HG03135 (cell line): ENCODE data around the gene GPR146.
"Not testable (repeated sequence)": the region's sequence is repeated elsewhere in the genome, so short reads cannot be mapped to it uniquely, and the experiment has no call there.

ENCODE experiments used
- ATAC-seq: cut with Tn5 transposase; IDR thresholded peaks from one replicate; pipeline ENCODE4 v1.9.1; 2021; ENCODE audit warnings: mild to moderate bottlenecking, moderate library complexity; ENCODE audit not compliant: unreplicated experiment

The GPR146 gene

GRCh38 chr7:1074018-1074417 is 29.7 kb downstream of the GPR146 start:
- not testable (repeated sequence) for ATAC-seq

- ATAC-seq: no peak
These were observed 30.5 kb downstream of the GPR146 start for GRCh38 chr7:1074593-1075431.

- no peak for ATAC-seq
These were observed 32.1 kb downstream of the GPR146 start for GRCh38 chr7:1076184-1077072.

- ATAC-seq: no peak
These were observed 34.2 kb downstream of the GPR146 start for GRCh38 chr7:1078519-1078918.

- ATAC-seq: no peak
These were observed 34.6 kb downstream of the GPR146 start for GRCh38 chr7:1078985-1079384.

GRCh38 chr7:1079546-1079945 is 35.2 kb downstream of the GPR146 start:
- no peak for ATAC-seq

GRCh38 chr7:1080252-1080920 is 36.0 kb downstream of the GPR146 start:
- ATAC-seq: no peak

GRCh38 chr7:1080921-1081255 is 36.5 kb downstream of the GPR146 start:
- no peak for ATAC-seq

GRCh38 chr7:1081336-1081735 is 37.0 kb downstream of the GPR146 start:
- ATAC-seq: no peak

GRCh38 chr7:1081931-1082401 is 37.6 kb downstream of the GPR146 start:
- no peak for ATAC-seq

- ATAC-seq: no peak
These were observed 39.6 kb downstream of the GPR146 start for GRCh38 chr7:1083729-1084657.

- ATAC-seq: no peak
These were observed 40.9 kb downstream of the GPR146 start for GRCh38 chr7:1085266-1085665.

GRCh38 chr7:1085910-1086421 is 41.6 kb downstream of the GPR146 start:
- no peak for ATAC-seq

GRCh38 chr7:1086588-1087464 is 42.5 kb downstream of the GPR146 start:
- peak; percentile 74 for ATAC-seq

- ATAC-seq: no peak
These were observed 43.1 kb downstream of the GPR146 start for GRCh38 chr7:1087465-1087814.

GRCh38 chr7:1087952-1088920 is 43.9 kb downstream of the GPR146 start, which contains the start of gene GPER1:
Gene GPER1, plus strand, starts transcription at chr7:1088113. Its CDS starts 3,616 bp downstream, at chr7:1091729.
- ATAC-seq: no peak

GRCh38 chr7:1090236-1090635 is 45.9 kb downstream of the GPR146 start:
- no peak for ATAC-seq
